GM23338 (cell line): ENCODE results near the gene XYLB.
A peak's percentile ranks its signal among the peaks of the same experiment; 100 is the strongest.

ENCODE experiments used
- EZH2 ChIP-seq: fragments of 200-600 bp; sonication (generic); IDR thresholded peaks from one replicate; pipeline ENCODE4 v1.8.0; 2017; ENCODE audit warnings: antibody characterized with exemption, mild to moderate bottlenecking, low read depth; ENCODE audit not compliant: unreplicated experiment
- EZH2phosphoT487 ChIP-seq: fragments of 200-600 bp; sonication (generic); IDR thresholded peaks from one replicate; pipeline ENCODE4 v1.8.1; 2018; ENCODE audit warnings: antibody characterized with exemption; ENCODE audit not compliant: unreplicated experiment
- JUNB ChIP-seq: IDR thresholded peaks from one replicate; pipeline ENCODE4 v1.6.1; 2016; ENCODE audit warnings: antibody characterized with exemption; ENCODE audit not compliant: unreplicated experiment
- POLR2AphosphoS5 ChIP-seq: IDR thresholded peaks from 2 replicates; pipeline ENCODE4 v1.6.1; 2016; ENCODE audit warnings: antibody characterized with exemption, low read depth
- ZNF114 ChIP-seq: fragments of 250-450 bp; sonication (Bioruptor Pico); IDR thresholded peaks from 2 replicates; pipeline ENCODE4 v1.5.0; 2020; ENCODE audit warnings: mild to moderate bottlenecking, moderate library complexity
- TF ChIP-seq, protein P1 (sequence below), 2 experiments: fragments of 200-600 bp in 1 of 2; sonication (generic) in 1 of 2; conservative IDR thresholded peaks; 2 replicates each; pipeline versions ENCODE4 v1.5.1 to v1.6.1; 2016 to 2017; ENCODE audit warnings: antibody characterized with exemption in 2 of 2, low read depth in 2 of 2, mild to moderate bottlenecking in 2 of 2, moderate library complexity in 1 of 2

DNA sequence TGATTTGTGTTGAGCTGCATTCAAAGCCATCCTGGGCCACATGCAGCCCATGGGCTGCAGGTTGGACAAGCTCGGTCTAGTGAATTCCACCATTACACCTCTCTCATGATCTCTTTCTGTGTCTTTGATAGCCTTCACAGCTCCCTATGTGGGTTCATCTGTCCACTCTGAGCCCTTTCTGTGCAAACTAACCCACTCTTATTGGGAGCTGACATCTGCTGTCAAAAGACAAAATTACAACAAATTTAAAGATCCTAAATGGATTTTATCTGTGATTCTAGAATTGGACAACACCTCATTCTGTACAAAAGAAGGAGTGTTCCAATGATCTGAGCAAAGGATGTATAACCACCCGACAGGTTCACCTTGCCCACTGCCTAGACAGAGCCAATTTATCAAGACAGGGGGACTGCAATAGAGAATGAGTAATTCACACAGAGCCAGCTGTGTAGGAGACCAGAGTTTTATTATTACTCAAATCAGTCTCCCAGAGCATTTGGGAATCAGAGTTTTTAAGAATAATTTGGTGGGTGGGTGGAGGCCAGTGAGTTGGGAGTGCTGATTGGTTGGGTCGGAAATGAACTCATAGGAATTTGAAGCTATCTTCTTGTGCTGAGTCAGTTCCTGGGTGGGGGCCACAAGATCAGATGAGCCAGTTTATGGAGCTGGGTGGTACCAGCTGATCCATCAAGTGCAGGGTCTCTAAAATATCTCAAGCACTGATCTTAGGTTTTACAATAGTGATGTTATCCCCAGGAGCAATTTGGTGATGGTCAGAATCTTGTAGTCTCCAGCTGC, 2.6 kb upstream of the XYLB start:
- TF ChIP-seq, protein P1, sequence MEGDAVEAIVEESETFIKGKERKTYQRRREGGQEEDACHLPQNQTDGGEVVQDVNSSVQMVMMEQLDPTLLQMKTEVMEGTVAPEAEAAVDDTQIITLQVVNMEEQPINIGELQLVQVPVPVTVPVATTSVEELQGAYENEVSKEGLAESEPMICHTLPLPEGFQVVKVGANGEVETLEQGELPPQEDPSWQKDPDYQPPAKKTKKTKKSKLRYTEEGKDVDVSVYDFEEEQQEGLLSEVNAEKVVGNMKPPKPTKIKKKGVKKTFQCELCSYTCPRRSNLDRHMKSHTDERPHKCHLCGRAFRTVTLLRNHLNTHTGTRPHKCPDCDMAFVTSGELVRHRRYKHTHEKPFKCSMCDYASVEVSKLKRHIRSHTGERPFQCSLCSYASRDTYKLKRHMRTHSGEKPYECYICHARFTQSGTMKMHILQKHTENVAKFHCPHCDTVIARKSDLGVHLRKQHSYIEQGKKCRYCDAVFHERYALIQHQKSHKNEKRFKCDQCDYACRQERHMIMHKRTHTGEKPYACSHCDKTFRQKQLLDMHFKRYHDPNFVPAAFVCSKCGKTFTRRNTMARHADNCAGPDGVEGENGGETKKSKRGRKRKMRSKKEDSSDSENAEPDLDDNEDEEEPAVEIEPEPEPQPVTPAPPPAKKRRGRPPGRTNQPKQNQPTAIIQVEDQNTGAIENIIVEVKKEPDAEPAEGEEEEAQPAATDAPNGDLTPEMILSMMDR (conservative IDR thresholded peaks at IDR 0.05; ENCODE audit: low read depth in 2 of 2): 0 out of 4 replicates have a peak, but pooled peaks of 1 of the 2 experiments have one; percentile 2
- TF ChIP-seq POLR2AphosphoS5 (no peak), JUNB (no peak), EZH2 (no peak), EZH2phosphoT487 (no peak), ZNF114 (no peak)
